SK-N-SH (cell line): Measurements from ENCODE around the gene TCIRG1. TPM values are rescaled to one million over a fixed set of nuclear protein-coding genes. Genes with fewer than 3 reads are reported as not detected.

Source experiments
- CTCF ChIA-PET: fragments of 300-600, 350-600 bp; formaldehyde crosslinking; extraction: SDS; loops from one replicate; lab custom pipeline; 2021; lab: Yijun Ruan, JAX
- POLR2A ChIA-PET: fragments of 350-600 bp; sonication (Branson Sonifier 250); formaldehyde crosslinking; extraction: SDS; loops from one replicate; lab custom pipeline; 2020; ENCODE audit warnings: antibody characterized with exemption, inconsistent platforms; lab: Yijun Ruan, JAX
- DNase-seq: peaks from one replicate; pipeline ENCODE4 v3.0.0; 2012
- H2AFZ ChIP-seq: fragments of 200-600 bp; sonication (generic); 2 replicates; pipeline ENCODE4 v1.8.1; 2016; ENCODE audit warnings: antibody characterized with exemption, mild to moderate bottlenecking, low read depth
- H3F3A ChIP-seq: fragments of 200-600 bp; sonication (generic); replicated peaks from 2 replicates; pipeline ENCODE3; 2016; ENCODE audit warnings: antibody characterized with exemption, mild to moderate bottlenecking; ENCODE audit not compliant: insufficient read depth
- H3K27ac ChIP-seq, 2 experiments: fragments of 200-500 bp in 1 of 2; fragments of 200-600 bp in 1 of 2; sonication (Bioruptor generic) in 1 of 2; sonication (generic), shearing (Covaris generic) in 1 of 2; 2 replicates each; pipeline versions ENCODE4 v1.5.1 to v1.6.1; 2014 to 2016; ENCODE audit warnings: low read depth in 2 of 2, inconsistent platforms in 1 of 2, low read length in 1 of 2, mild to moderate bottlenecking in 1 of 2, mixed read lengths in 1 of 2
- H3K27me3 ChIP-seq: fragments of 200-600 bp; sonication (generic), shearing (Covaris generic); 2 replicates; pipeline ENCODE4 v1.6.1; 2016; ENCODE audit warnings: mixed run types; ENCODE audit not compliant: insufficient read depth
- H3K36me3 ChIP-seq, 2 experiments: fragments of 200-500 bp in 1 of 2; fragments of 200-600 bp in 1 of 2; sonication (Bioruptor generic) in 1 of 2; sonication (generic) in 1 of 2; replicated peaks in 1 of 2; 2 replicates each; pipeline versions ENCODE3 to v1.5.1; 2014 to 2016; ENCODE audit warnings: low read length in 1 of 2, mild to moderate bottlenecking in 1 of 2; ENCODE audit not compliant: insufficient read depth in 2 of 2, control insufficient read depth in 1 of 2
- H3K4me1 ChIP-seq, 2 experiments: fragments of 200-500 bp in 1 of 2; fragments of 200-600 bp in 1 of 2; sonication (Bioruptor generic) in 1 of 2; sonication (generic), shearing (Covaris generic) in 1 of 2; 2 replicates each; pipeline versions ENCODE4 v1.5.1 to v1.6.1; 2014 to 2016; ENCODE audit warnings: low read depth in 1 of 2, low read length in 1 of 2, mixed run types in 1 of 2; ENCODE audit not compliant: insufficient read depth in 2 of 2, control insufficient read depth in 1 of 2
- H3K4me2 ChIP-seq: fragments of 200-600 bp; sonication (generic), shearing (Covaris generic); 2 replicates; pipeline ENCODE4 v1.6.1; 2017; ENCODE audit warnings: mixed run types
- H3K4me3 ChIP-seq, 2 experiments: fragments of 200-500 bp in 1 of 2; fragments of 200-600 bp in 1 of 2; sonication (Bioruptor generic) in 1 of 2; sonication (generic), shearing (Covaris generic) in 1 of 2; 2 replicates each; pipeline versions ENCODE4 v1.5.1 to v1.8.1; 2014 to 2016; ENCODE audit warnings: low read depth in 2 of 2, inconsistent platforms in 1 of 2, low read length in 1 of 2, mild to moderate bottlenecking in 1 of 2, mixed read lengths in 1 of 2, moderate library complexity in 1 of 2
- H3K79me2 ChIP-seq: fragments of 200-600 bp; sonication (generic); 2 replicates; pipeline ENCODE4 v1.8.1; 2017; ENCODE audit warnings: mild to moderate bottlenecking; ENCODE audit not compliant: insufficient read depth
- H3K9ac ChIP-seq: fragments of 200-600 bp; sonication (generic); 2 replicates; pipeline ENCODE4 v1.6.1; 2017; ENCODE audit warnings: mixed run types
- H3K9me2 ChIP-seq: fragments of 200-600 bp; sonication (generic); 2 replicates; pipeline ENCODE4 v1.6.1; 2017; ENCODE audit warnings: mixed run types
- H3K9me3 ChIP-seq: fragments of 200-600 bp; sonication (generic); 2 replicates; pipeline ENCODE4 v1.6.1; 2017; ENCODE audit warnings: mixed run types, mild to moderate bottlenecking, moderate library complexity
- H4K20me1 ChIP-seq: fragments of 200-600 bp; sonication (generic); 2 replicates; pipeline ENCODE4 v1.6.1; 2017; ENCODE audit warnings: mild to moderate bottlenecking, mixed run types; ENCODE audit not compliant: insufficient read depth
- CHD2 ChIP-seq: fragments of 150-350 bp; IDR thresholded peaks from 2 replicates; pipeline ENCODE4 v1.6.1; 2018; ENCODE audit warnings: low read length; ENCODE audit not compliant: partially characterized antibody
- ELF1 ChIP-seq: IDR thresholded peaks from 2 replicates; pipeline ENCODE4 v1.4.0; 2012
- EZH2phosphoT487 ChIP-seq: fragments of 200-600 bp; sonication (generic); IDR thresholded peaks from 2 replicates; pipeline ENCODE4 v1.6.1; 2017; ENCODE audit warnings: low read depth, mixed run types, mild to moderate bottlenecking, antibody characterized with exemption, moderate library complexity, borderline replicate concordance
- FOXJ3 ChIP-seq: sonication (generic); formaldehyde crosslinking; IDR thresholded peaks from 2 replicates; pipeline ENCODE4 v1.5.1; 2020; ENCODE audit warnings: mild to moderate bottlenecking, missing genetic modification reagents
- NRF1 ChIP-seq: IDR thresholded peaks from 2 replicates; pipeline ENCODE4 v1.6.1; 2012; ENCODE audit warnings: low read depth, mild to moderate bottlenecking, low read length
- PBX3 ChIP-seq: IDR thresholded peaks from 2 replicates; pipeline ENCODE4; 2012
- POLR2AphosphoS5 ChIP-seq: IDR thresholded peaks from 2 replicates; pipeline ENCODE4 v1.6.1; 2012; ENCODE audit warnings: low read depth, low read length
- RCOR1 ChIP-seq: fragments of 150-350 bp; IDR thresholded peaks from 2 replicates; pipeline ENCODE4 v1.6.1; 2017; ENCODE audit warnings: antibody characterized with exemption, low read length
- RXRA ChIP-seq: IDR thresholded peaks from 2 replicates; pipeline ENCODE4 v1.4.0; 2012; ENCODE audit warnings: low read depth, mild to moderate bottlenecking, borderline replicate concordance
- SIN3A ChIP-seq: IDR thresholded peaks from 2 replicates; pipeline ENCODE4 v1.6.1; 2012; ENCODE audit warnings: low read depth, mild to moderate bottlenecking, low read length, moderate library complexity, borderline replicate concordance
- SMC3 ChIP-seq: IDR thresholded peaks from 2 replicates; pipeline ENCODE4 v1.6.1; 2012; ENCODE audit warnings: low read depth, low read length, improper control_type of control experiment
- TAF1 ChIP-seq: IDR thresholded peaks from 2 replicates; pipeline ENCODE4 v1.6.1; 2012; ENCODE audit warnings: low read depth, mild to moderate bottlenecking, low read length, moderate library complexity, borderline replicate concordance
- USF1 ChIP-seq: IDR thresholded peaks from 2 replicates; pipeline ENCODE4 v1.4.0; 2012; ENCODE audit warnings: low read depth, borderline replicate concordance
- USF2 ChIP-seq: fragments of 150-350 bp; IDR thresholded peaks from 2 replicates; pipeline ENCODE4 v1.6.1; 2017; ENCODE audit warnings: antibody characterized with exemption, low read length, low read depth, borderline replicate concordance
- YY1 ChIP-seq: IDR thresholded peaks from 2 replicates; pipeline ENCODE4 v1.4.0; 2012; ENCODE audit warnings: low read depth, mild to moderate bottlenecking
- WGBS: methylation state at CpG from one replicate; pipeline ENCODE4 v1.1.6; 2017; ENCODE audit warnings: low lambda C conversion rate; 5-methylcytosine and 5-hydroxymethylcytosine counted together
- polyA plus RNA-seq, 3 experiments: library from polyadenylated mRNA; depleted of rRNA; stranded (reverse); fragments of >200 nt; gene quantifications; 2 replicates each; pipeline ENCODE4 v1.2.3, GENCODE V29; 2012
- TF ChIP-seq, protein P1 (sequence below): fragments of 200-600 bp; sonication (generic); IDR thresholded peaks from 2 replicates; pipeline ENCODE4 v1.6.1; 2017; ENCODE audit warnings: antibody characterized with exemption, mild to moderate bottlenecking, moderate library complexity
- TF ChIP-seq, protein P2 (sequence below): IDR thresholded peaks from 2 replicates; pipeline ENCODE4 v1.4.0; 2012; ENCODE audit warnings: low read depth

TCIRG1 gene
- polyA plus RNA-seq, 1 of the 3 experiments (the other 2 are of a cell fraction): 0.58 TPM

DNA sequence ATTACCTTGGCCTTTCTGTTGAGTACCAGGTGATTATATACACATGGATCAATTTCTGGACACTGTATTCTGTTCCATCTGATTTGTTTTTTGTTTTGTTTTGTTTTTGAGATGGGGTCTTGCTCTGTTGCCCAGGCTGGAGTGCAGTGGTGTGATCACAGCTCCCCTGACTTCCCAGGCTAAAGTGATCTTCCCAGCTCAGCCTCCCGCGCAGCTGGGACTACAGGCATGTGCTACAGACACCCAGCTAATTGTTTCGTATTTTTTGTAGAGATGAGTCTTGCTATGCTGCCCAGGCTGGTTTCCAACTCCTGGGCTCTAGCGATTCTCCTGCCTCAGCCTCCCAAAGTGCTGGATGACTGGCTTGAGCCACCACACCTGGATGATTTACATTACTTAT, 19.0 kb downstream of the TCIRG1 start:
- CTCF ChIA-PET: no interaction called here
- no peak overlapping the region for H3K4me2 ChIP-seq
- no peaks in the 10 kb centered on the region for H3K9me3 ChIP-seq
- H3K27ac ChIP-seq: no peak overlapping the region
- peaks cover 24 to 52% of the 10 kb centered on the region in 2 experiments for H3K36me3 ChIP-seq
- DNase-seq: no peak
- no peaks in the 10 kb centered on the region for H3K27me3 ChIP-seq
- no peak overlapping the region for H3K9ac ChIP-seq
- no peak for TF ChIP-seq CHD2
- TF ChIP-seq SMC3: no peak
- TF ChIP-seq EZH2phosphoT487: no peak
- no peak for TF ChIP-seq PBX3
- TF ChIP-seq, protein P1, sequence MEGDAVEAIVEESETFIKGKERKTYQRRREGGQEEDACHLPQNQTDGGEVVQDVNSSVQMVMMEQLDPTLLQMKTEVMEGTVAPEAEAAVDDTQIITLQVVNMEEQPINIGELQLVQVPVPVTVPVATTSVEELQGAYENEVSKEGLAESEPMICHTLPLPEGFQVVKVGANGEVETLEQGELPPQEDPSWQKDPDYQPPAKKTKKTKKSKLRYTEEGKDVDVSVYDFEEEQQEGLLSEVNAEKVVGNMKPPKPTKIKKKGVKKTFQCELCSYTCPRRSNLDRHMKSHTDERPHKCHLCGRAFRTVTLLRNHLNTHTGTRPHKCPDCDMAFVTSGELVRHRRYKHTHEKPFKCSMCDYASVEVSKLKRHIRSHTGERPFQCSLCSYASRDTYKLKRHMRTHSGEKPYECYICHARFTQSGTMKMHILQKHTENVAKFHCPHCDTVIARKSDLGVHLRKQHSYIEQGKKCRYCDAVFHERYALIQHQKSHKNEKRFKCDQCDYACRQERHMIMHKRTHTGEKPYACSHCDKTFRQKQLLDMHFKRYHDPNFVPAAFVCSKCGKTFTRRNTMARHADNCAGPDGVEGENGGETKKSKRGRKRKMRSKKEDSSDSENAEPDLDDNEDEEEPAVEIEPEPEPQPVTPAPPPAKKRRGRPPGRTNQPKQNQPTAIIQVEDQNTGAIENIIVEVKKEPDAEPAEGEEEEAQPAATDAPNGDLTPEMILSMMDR: no peak
- no peak for TF ChIP-seq FOXJ3 (CRISPR knock-in tag)
- TF ChIP-seq NRF1: no peak
- no peak for TF ChIP-seq USF1
- no peak for TF ChIP-seq TAF1
- TF ChIP-seq USF2: no peak
- no peak for TF ChIP-seq POLR2AphosphoS5
- no peak for TF ChIP-seq ELF1
- TF ChIP-seq SIN3A: no peak
- TF ChIP-seq, protein P2, sequence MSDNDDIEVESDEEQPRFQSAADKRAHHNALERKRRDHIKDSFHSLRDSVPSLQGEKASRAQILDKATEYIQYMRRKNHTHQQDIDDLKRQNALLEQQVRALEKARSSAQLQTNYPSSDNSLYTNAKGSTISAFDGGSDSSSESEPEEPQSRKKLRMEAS: no peak
- no peak for TF ChIP-seq YY1
- no peak for TF ChIP-seq RXRA
- TF ChIP-seq RCOR1: no peak
- no peaks in the 10 kb centered on the region for H3K4me1 ChIP-seq
- POLR2A ChIA-PET: no interaction called here
- no peak overlapping the region for H3K4me3 ChIP-seq
- no peaks in the 10 kb centered on the region for H3K9me2 ChIP-seq
- no peaks in the 10 kb centered on the region for H3K79me2 ChIP-seq
- H2AFZ ChIP-seq: no peak overlapping the region
- H3F3A ChIP-seq: peaks cover 6% of the 10 kb centered on the region
- WGBS: 97% methylated on average over 4 of the region's 4 CpGs
- H4K20me1 ChIP-seq: no peaks in the 10 kb centered on the region
